ENCODE results near the gene ANKRD34A. TPM values are rescaled to one million over a fixed set of nuclear protein-coding genes. Genes with fewer than 3 reads are reported as not detected.

ANKRD34A gene
- total RNA-seq, 1 donor from 2014 or later = under 0.01 TPM

Other genes with a start within 250 kb of the ANKRD34A start
- not detected in 2 replicates for gene CD160, start 245.1 kb downstream of the ANKRD34A start, total RNA-seq
- gene RNF115, start 140.5 kb downstream of the ANKRD34A start, total RNA-seq = 9.5 and 9.8 TPM in 2 replicates
- gene POLR3C, start 140.4 kb downstream of the ANKRD34A start, total RNA-seq = 19.4 and 19.8 TPM in 2 replicates
- 2.4 and 3.1 TPM in 2 replicates for gene NUDT17, start 118.9 kb downstream of the ANKRD34A start, total RNA-seq
- 4.1 and 4.8 TPM in 2 replicates for gene PIAS3, start 105.5 kb downstream of the ANKRD34A start, total RNA-seq
- gene ANKRD35, start 78.7 kb downstream of the ANKRD34A start, total RNA-seq = under 0.01 and 0.22 TPM in 2 replicates
- 0.79 and 6.1 TPM in 2 replicates for gene ITGA10, start 54.5 kb downstream of the ANKRD34A start, total RNA-seq
- gene PEX11B, start 45.9 kb downstream of the ANKRD34A start, total RNA-seq = 24.8 and 31.9 TPM in 2 replicates
- 71.7 and 77.8 TPM in 2 replicates for gene RBM8A, start 37.1 kb downstream of the ANKRD34A start, total RNA-seq
- 18.1 and 21.8 TPM in 2 replicates for gene LIX1L, start 6.6 kb downstream of the ANKRD34A start, total RNA-seq
- 12.9 and 14.9 TPM in 2 replicates for gene POLR3GL, start 115 bp upstream of the ANKRD34A start, total RNA-seq
- gene TXNIP, start 32.0 kb upstream of the ANKRD34A start, total RNA-seq = 65.4 and 81.9 TPM in 2 replicates
- not detected in 2 replicates for gene HJV, start 57.2 kb upstream of the ANKRD34A start, total RNA-seq
- gene NBPF10, start 180.2 kb upstream of the ANKRD34A start, total RNA-seq = 0.22 and 0.40 TPM in 2 replicates